GM15510 (cell line): Measurements from ENCODE around the gene GALNT1.
A peak's percentile ranks its signal among the peaks of the same experiment; 100 is the strongest.

Source experiments
- POLR2A ChIP-seq: IDR thresholded peaks from 3 replicates; pipeline ENCODE4 v1.6.1; 2011; ENCODE audit warnings: borderline replicate concordance; ENCODE audit not compliant: insufficient read length; ENCODE audit errors: extremely low read depth

The GALNT1 gene

DNA sequence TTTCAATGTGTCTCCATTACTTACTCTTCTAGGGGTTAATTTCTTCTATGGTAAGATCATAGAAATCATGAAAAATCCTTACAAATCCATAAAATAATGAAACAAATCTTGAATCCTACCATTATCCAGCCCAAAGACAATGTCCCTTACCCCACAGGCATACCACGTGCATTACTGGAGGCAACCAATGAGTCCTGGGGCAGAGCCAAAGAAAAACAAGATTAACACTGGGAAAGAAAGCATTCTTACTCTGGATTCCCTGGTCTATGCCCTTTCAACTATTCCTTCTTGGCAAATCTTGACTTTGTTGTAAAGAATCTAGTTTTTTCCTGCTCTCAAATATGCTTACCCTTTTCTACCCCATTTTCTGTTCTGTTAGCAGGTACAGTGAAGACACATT lies 3.1 kb upstream of the GALNT1 start:
- TF ChIP-seq POLR2A, result no peak

DNA sequence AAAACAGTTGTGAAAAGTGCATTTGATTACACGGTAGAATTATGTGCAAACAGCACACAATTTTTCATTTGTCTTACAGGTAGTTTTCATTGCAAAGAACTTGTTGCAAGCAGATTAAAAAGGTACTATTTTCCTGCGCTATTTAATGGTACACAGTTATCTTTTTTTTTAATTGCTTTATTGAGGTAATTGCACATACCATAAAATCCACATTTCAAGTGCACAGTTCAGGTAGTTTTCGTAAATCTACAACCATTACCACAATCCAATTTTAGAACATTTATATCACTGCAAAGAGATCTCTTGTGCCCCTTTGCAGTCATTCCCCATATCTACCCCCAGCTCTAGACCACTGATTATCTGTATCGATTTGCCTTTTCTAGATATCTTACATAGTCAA lies 2.6 kb upstream of the GALNT1 start:
- no peak for TF ChIP-seq POLR2A

DNA sequence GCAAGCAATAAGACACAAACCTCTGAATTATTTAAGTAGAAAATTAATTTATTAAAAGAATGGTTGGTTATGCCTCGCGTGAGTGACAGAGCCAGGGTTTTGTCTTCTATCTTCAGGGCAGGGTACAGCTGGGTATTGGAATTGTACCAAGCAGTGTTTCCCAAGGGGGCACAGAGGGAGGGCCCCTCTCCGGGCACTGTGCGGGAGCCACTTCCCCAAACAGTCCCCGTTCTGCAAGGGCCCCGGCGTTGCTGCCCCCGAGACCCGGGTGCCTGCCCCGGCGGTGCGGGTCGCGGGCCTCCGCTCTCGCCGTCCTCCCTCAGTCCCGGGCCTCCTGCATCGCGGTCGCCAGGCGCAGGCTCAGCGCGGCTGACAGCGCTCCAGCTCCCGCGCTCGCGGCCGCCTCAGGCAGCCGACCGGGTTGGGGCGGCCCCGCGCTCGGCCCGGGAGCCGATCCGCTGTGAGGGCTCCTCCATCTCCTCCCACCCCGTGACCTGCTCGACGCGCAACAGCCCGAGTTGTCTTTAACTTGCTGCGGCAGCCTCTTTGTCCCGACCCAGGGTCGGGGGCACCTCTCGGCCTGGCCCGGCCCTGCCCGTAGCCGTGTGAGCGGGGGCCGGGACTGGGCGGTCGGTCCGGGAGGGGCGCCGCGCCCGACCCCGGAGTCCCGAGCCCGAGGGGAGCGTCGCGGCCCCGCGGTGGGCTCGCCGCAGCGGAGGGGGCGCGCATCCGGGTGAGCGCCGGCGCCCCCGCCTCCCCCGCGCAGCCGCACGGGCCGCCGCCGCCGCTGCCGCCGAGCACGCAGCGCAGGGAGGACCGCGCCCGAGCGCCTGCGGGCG lies 620 bp upstream of the GALNT1 start:
- peak; percentile 44 for TF ChIP-seq POLR2A

DNA sequence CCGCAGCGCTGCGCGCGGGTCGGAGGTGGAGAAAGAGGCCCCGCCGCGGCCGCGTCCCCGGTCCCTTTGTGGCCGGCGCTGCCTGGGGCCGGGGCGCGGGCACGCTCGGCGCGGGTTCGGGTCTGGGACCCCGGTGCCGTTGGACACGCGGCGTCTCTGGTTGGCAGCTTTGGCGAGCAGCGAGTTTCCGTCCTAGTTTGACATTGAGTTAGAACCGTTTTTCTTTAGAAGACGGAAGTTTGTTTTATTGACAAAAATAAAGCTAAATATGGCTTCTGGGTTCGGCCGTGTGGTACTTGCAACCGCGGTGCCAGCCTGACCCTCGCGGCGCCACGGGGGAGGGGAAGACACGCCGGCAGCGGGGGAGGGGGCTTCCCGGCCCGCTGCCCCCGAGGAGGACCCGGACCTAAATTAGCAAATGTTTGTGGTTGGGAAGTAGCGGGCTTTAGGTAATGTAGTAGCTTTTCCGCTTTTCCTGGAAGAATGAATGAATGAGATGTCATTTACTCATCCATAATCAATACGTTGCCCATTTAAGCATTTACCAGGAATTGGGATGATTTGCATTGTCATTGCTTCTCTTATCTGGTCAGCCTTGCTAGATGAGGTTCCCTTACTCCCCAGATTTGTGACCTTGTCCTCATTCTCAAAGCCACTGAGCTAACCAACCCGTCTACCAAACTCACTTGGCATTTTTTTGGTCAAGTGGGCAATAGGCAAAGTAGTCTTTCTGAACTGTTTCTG lies 530 bp downstream of the GALNT1 start:
- TF ChIP-seq POLR2A, result peak; percentile 18

DNA sequence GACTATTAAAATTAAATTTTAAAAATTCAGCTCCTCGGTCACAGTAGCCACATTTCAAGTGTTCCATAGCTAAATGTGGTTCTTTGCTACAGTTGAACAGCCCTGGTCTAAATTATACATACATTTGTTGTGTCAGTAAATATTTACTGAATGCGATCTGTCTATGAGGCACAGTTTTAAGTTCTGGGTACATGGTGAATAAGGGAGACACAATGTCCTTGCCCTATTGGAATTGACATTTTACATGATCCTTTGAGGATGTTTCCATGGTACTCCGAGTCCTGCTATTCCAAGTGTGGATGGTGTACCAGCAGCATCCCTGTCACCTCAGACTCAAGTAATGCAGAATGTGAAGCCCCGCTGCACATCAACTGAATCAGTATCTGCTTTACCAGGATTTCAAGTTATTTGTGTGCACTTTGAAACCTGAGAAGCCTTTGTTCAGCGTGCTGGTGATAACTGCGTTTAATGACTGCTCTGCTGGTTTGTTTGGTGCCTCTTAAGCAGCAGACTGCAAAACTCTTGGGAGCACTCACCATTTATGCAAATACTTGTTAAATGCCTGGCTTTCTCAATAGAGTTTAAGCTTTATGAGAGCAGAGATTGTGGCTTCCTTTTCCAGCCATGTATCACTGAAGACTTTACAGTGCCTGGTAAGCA lies 1.5 kb downstream of the GALNT1 start:
- TF ChIP-seq POLR2A, result no peak

DNA sequence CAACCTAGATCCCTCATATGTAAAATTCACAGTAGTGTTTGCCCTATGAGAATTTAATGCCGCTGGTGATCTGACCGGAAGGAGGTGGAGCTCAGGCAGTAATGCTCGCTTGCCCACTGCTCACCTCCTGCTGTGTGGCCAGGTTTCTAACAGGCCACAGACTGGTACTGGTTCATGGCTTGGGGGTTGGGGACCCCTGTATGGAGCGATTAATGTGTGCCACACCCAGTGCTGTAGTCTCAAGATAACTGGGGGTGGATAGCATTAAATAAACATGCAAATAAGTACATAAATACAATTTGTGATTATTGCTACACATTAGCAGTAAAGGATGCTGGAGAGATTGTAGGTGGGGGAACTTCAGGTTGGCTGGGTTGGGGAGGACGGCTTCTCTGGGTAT lies 3.2 kb downstream of the GALNT1 start:
- no peak for TF ChIP-seq POLR2A

DNA sequence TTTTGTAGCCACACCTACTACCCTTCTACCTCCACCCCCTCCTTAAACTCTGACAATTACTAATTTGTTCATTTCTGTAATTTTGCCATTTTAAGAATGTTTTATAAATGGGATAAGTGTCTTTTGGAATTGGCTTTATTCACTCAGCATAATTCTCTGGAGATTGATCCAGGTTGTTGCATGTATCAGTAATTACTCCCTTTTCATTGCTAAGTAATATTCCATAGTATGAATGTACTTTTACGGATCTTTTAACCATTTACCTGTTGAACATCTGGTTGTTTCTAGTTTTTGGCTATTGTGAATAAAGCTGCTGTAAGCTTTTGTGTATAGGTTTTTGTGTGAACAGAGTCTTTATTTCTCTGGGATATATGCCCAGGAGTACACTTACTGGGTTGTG lies 4.1 kb downstream of the GALNT1 start:
- TF ChIP-seq POLR2A, result no peak

DNA sequence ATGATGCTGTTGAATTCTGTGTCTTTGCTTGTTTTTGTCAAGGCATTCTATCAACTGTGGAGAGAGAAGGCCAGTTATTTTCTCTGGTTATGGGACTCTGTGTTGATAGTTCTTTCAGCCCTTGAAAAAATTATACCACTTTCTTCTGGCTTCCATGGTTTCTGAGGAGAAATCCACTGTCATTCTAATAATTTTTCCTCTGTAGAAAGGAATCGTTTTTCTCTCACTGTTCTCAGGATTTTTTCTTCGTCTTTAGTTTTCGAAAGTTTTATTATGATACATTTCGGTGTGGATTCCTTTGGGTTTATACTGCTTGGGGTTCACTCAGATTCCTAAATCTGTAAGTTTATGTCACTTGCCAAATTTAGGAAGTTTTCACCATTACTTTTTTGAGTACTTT lies 6.6 kb downstream of the GALNT1 start:
- TF ChIP-seq POLR2A, result no peak

DNA sequence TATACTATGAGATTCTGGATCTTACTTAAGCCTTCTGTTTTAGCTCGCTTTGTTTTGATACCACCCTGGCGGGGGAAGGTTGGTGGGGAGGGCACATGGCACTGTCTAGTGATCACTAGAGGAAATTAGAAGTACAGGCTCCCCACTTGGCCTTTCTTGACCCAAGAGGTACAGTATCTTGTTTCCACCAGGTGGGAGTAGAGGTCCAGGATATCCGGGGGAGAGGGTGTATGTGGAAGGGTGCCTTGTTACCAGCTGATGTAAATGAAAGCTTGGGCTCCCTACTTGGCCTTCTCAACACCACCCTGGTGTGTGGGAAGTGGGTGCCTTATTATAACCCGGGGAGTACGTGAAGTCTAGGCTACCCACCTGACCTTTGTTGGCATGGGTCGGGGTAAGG lies 7.5 kb downstream of the GALNT1 start:
- TF ChIP-seq POLR2A, result no peak

DNA sequence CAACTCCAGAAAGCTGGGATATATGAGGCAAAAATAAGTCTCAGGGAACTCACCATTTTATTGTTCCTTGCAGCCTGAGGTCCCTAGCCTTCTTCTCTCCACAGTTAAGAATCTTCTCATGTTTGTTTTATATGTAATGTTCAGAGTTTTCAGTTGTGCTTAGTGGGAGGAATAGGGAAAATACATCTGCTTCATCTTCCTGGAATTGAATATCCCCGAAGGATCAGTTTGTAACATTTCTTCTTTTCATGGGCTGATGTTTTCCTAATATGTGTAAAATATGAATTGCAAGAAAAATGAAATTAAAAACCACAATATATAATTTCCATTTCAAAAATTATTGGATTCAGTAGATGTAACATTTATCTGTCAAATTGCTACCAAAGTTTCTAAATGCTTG lies 8.0 kb downstream of the GALNT1 start:
- no peak for TF ChIP-seq POLR2A

DNA sequence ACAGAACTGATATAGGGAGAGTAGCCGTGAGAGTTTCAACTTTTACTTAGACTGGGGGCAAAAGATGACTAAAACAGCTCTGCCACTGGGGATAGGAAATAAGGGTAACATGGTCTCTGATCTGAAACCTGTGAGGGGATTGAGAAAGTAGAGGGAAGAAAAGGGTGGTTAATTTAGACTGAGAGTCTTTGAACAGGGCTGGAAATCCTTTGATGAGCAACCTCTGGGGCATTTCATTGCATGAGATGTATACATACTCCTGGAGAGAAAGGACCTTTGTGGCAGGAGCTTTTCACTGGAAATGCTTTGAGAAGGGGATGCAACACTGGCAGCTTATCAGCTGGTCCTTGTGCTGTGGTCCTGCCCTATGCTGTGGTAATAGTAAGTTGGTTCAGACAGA lies 9.4 kb downstream of the GALNT1 start:
- TF ChIP-seq POLR2A, result no peak

DNA sequence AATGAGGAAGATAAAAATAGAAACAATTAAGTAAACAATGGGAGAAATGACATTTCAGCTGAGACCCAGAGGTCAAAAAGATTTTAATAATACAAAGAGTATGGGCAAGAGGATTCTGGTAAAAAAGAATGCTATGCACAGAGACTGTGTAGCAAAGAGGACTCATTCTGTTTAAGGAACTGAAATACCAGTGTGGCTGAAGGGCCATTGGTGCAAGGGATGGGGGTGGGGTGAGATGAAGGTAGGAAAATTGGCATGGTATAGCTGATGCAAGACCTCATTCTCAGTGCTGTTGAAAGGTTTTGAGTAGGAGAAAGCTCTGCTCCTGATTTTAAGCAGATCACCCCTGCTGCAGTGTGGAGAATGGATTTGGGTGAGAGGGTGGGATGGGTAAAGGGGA lies 10.8 kb downstream of the GALNT1 start:
- TF ChIP-seq POLR2A, result peak; percentile 21

DNA sequence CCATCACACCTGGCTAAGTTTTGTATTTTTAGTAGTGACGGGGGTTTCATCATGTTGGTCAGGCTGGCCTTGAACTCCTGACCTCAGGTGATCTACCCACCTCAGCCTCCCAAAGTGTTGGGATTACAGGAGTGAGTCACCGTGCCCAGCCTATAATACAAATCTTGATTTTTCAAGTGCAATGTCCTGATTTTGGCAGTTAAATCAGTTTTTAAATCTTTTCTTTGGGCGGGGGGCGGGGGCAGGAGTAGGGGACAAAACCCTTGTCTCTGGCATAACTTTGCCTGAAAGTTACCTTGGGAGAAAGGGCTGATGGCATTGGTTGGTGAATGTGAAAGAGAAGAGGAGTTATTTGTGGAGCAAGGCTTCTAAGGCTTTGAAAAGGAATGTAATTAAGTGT lies 12.3 kb downstream of the GALNT1 start:
- no peak for TF ChIP-seq POLR2A

DNA sequence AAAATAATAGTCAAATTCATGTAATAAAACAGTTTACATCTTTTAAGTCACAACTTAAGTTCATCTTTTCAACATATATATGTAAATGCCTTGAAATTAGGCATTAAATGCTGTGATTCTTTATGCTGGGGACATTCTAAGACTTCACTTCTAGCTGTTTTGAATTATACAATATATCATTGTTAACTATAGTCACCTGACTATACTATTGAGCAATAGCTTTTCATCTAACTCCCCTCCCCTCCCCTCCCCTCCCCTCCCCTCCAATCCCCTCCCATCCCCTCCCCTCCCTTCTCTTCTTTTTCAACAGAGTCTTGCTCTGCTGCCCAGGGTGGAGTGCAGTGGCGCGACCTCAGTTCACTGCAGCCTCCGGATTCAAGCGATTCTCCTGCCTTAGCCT lies 16.2 kb downstream of the GALNT1 start:
- TF ChIP-seq POLR2A, result no peak

DNA sequence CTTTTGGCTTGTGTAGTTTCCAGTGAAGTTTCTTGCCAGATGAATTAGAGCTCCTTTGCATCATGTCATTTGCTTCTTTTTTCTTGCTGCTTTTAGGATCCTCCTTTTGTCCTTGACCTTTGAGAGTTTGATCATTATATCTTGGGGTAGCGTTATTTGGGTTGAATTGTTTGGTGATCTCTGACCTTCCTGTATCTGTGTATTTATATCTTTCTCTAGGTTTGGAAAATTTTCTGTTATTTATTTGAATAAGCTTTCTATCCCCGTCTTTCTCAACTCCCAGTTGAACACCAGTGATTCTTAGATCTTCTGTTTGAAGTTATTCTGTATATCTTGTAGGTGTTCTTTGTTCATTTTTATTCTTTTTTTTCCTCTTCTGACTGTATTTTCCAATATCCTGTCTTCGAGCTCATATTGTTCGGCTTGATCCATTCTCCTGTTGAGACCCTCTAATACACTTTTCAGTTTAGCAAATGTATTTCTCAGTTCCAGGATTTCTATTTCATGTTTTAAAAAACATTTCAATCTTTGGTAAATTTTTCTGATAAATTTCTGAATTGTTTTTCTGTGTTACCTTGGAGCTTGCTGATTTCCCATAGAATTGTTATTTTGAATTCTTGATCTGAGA lies 20.8 kb downstream of the GALNT1 start:
- no peak for TF ChIP-seq POLR2A
